Measurements from ENCODE around the gene CDH3.

DNA sequence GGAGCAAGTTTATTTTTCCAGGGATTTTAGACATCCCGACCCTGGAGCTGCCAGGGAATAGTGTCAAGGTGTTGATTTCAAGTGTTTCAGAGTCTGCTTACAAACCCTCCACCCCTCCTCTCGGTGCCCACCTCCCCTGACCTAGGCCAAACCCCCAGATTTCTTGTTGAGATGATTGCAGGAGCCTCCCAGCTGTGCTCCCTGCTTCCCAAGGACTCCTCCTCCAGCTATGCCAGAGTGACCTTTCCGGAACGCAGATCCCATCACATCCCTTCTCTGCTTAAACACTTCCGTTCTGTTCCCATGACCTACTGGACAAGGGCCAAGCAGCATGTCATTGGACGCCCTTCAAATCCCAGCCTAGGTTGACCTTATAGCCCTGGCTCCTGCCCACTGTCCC, 68.3 kb downstream of the CDH3 start:
- TF ChIP-seq, protein P1, sequence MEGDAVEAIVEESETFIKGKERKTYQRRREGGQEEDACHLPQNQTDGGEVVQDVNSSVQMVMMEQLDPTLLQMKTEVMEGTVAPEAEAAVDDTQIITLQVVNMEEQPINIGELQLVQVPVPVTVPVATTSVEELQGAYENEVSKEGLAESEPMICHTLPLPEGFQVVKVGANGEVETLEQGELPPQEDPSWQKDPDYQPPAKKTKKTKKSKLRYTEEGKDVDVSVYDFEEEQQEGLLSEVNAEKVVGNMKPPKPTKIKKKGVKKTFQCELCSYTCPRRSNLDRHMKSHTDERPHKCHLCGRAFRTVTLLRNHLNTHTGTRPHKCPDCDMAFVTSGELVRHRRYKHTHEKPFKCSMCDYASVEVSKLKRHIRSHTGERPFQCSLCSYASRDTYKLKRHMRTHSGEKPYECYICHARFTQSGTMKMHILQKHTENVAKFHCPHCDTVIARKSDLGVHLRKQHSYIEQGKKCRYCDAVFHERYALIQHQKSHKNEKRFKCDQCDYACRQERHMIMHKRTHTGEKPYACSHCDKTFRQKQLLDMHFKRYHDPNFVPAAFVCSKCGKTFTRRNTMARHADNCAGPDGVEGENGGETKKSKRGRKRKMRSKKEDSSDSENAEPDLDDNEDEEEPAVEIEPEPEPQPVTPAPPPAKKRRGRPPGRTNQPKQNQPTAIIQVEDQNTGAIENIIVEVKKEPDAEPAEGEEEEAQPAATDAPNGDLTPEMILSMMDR (IDR thresholded peaks at IDR 0.05) = no peak
- TF ChIP-seq POLR2A (IDR thresholded peaks at IDR 0.05) = no peak
